GM19395 (cell line): ENCODE results near the gene DACH1.
"Not testable (repeated sequence)": the region's sequence is repeated elsewhere in the genome, so short reads cannot be mapped to it uniquely, and the experiment has no call there.

Source experiments
- ATAC-seq: cut with Tn5 transposase; IDR thresholded peaks from one replicate; pipeline ENCODE4 v1.9.1; 2021; ENCODE audit warnings: mild to moderate bottlenecking, moderate library complexity; ENCODE audit not compliant: unreplicated experiment

The DACH1 gene

DNA sequence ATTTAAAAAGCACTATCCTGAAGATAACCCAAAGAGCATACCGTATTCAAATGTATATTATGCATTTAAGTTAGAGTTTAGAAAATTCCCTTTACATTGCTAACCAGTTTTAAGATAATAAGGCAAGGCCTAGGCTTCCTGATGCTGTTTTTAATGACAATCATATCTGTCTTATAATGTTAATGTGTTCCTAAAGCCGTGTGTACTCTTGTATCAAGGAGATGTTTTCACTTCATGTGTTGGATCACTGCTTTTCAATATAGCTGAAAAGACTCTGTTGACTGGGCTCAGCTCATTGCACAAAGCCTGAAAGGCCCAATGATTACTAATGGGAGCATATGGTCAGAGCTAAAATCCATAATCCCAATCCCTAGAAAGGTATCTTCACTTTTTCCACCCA is 81.6 kb downstream of the DACH1 start:
- no peak for ATAC-seq

DNA sequence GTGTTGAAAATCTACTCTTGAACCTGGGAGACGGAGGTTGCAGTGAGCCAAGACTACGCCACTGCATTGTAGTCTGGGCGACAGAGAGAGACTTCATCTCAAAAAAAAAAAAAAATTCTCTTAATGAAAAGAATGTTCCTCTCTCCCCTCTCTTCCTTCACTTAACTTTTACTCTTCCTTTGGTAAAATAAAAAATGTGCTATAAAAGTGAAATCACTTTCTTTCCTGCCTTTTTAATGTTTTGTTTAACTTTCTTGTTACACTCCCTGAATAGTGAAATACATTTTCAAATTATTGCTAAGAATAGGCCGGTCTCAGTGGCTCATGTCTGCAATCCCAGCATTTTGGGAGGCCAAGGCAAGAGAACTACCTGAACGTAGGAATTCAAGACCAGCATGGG is 86.5 kb downstream of the DACH1 start:
- ATAC-seq: no peak

DNA sequence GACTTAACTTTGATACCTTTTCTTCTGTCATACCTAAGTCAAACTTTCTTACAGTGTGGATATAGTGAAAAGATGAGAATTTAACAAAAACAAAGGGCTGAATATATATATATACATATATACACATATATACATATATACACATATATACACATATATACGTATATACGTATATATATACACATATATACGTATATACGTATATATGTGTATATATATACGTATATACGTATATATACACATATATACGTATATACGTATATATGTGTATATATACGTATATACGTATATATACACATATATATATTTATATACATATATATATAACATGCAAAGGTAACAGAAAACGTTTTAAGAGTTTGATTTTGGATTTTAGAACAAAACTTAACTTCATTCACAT is 88.0 kb downstream of the DACH1 start:
- ATAC-seq: not testable (repeated sequence)

DNA sequence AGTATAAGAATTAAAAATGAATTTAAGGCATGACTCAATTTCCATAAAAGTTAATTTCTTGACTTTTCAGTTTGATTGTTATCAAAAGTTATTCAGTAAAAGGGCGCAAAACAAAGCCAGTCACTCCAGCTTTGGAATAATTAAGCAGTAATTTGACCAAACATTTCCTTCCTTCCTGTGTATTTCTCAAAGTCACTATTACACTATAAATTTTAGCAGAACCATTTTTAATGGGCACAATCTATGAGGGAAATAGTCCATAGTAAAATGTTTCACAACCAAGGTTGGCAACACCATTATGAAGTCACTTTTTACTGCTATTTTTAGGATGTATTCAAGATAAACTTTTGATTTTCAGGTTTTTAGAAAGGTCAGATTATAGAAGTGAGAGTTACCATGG is 91.0 kb downstream of the DACH1 start:
- no peak for ATAC-seq

DNA sequence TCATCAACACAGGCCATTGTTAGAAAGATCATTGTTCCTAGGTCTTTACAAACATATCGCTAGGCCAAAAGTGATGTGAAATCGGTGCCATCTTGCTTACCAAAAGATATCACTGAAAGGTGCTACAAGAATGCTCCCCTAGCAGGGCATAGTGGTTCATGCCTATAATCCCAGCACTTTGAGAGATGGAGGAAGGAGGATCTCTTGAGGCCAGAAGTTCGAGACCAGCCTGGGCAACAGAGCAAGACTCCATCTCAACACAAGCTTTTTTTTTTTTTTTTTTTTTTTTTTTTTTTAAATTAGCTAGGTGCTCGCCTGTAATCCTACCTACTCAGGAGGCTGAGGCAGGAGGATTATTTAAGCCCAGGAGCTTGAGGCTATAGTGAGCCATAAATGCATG is 92.1 kb downstream of the DACH1 start:
- no peak for ATAC-seq

DNA sequence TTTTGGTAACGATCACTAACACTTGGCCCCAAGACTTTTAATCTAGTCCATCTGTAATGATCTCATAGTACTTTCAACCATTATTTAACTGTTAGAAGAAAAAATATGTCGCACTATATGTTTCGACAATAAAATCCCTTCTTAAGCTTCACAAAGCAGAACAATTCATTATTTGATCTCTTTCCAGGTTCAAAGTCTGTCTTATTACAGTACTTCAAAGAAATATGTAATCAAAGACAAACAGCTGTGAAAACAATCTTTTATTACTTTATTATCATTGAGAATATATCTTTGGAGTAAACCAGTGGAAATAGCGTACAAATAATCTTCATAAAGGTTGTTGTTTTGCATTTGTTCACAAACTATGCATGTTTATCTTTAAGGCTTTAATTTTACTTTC is 93.5 kb downstream of the DACH1 start:
- no peak for ATAC-seq

DNA sequence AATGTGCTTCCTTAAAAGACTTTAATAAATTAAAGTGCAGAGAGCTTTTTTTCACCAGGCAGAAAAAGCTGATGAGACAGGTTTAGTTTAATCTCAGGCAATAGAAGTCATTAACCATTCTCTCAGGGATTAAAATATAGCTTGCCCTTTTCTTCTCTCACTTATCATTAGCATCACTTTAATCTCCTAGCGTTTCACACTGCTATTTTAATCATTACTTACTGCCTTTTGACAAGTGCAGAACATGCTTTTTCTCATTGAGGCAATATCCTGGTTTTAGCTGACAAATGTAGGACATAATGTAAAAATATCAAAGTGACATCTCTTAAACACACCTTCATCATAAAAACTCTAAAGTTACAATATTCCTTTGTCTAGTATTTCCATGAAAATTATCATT is 94.6 kb downstream of the DACH1 start:
- no peak for ATAC-seq

DNA sequence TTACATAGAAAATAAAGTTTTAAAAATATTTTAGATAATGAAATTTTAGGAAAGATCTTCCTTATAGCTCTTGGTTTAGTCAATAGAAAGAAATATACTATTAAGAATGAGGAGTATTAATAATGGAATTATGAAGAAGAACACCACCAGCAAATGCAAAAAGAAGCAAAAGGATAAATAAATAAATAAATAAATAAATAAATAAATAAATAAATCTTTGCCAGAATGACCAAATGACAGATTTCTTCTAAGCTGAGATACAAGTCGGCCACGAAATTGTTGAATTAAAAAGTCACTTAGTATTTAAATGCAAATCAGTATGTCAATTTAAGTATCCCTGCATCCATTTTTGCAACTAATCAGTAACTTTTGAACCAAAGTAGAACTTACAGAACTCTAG is 95.9 kb downstream of the DACH1 start:
- ATAC-seq: no peak

DNA sequence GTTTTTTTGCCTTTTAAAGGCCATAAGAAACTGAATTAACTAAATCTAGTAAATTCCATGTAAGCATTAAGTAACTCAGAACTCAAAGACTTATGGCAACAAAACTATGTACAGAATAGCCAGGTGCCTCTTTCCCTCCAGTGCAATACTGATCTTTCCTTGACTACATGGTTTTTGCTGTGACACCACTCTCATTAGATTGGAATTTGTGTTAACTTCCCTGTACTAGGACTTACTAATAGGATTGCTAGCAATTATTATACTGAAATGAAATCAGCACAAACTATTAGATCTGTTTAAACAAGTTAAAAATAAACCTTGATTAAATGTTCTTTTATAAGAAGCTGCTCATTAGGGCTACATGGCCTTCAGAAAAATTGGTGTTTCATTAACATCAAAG is 96.3 kb downstream of the DACH1 start:
- no peak for ATAC-seq

DNA sequence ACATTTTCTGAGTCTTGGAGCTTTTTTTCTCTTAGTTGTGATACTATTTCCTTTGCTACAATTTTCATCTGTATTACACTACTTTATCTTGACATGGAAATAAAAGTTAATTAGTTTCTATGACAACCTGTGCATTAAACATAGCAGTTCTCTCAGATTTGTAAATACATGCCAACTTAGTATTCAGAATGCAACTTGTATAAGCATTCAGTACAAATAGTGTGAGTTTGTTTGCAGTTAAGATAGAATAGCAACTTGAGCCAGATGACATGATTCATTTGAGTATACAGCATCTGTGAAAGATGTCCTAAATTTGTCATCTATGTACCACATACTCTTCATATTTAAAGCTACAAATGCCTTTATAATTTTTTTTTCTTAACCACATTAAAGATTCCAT is 98.1 kb downstream of the DACH1 start:
- ATAC-seq: no peak

DNA sequence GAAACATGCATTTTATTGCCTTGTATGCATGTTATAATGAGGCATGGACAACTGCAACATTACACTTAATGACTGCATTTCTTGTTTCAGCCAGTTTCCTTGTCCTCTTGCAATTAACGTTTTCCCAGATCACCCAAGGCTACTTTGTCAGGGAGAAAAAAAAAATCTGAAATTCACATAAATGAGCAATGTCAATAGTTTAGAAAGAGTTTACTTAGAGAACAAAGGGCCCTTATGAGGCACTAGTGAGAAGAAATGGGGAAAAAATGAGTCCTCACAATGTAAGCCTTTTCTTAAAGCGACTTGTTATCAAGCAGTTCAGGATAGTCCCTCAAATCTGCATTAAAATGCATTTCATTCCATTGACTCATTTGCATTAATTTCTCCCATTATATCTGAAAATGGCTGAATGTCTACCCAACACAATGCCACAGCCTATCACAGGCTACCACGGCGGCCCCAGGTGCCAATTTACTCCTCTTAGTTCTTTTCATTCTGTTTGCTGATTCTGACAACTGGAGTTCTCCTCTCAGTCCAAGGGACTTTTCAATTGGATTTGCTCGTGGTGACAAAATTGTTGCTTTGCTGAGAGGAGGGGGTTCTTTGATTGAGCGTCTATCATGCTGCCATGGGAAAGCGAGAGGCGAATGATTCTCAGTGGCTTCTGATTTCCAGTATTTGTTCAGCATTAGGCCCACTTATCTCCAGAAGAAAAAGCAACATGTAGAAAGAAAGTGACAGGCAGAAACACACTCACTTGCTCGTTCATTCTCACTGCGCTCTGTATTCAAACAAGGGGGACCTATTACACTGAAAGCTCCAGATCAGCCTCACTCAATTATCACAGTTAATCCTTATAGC is 107.1 kb downstream of the DACH1 start:
- ATAC-seq: no peak

DNA sequence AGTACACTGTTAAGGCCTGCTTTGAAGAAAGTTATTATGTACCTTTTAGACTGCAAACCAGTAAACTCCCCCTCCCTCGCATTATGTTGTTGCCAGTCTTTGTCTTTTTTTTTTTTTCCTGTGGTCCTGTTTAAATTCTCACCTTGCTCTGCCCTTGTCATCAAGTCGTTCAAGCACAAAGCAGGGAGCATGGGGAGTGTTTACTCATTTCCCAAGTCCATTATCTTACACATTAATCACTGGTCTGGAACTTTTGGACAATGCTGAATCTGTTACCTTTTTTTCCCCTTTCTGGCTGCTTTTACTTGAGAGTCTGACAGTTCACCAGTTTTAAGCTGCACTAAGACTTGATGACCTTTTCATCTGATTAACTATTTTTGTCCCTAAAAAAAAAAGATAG is 108.2 kb downstream of the DACH1 start:
- no peak for ATAC-seq

DNA sequence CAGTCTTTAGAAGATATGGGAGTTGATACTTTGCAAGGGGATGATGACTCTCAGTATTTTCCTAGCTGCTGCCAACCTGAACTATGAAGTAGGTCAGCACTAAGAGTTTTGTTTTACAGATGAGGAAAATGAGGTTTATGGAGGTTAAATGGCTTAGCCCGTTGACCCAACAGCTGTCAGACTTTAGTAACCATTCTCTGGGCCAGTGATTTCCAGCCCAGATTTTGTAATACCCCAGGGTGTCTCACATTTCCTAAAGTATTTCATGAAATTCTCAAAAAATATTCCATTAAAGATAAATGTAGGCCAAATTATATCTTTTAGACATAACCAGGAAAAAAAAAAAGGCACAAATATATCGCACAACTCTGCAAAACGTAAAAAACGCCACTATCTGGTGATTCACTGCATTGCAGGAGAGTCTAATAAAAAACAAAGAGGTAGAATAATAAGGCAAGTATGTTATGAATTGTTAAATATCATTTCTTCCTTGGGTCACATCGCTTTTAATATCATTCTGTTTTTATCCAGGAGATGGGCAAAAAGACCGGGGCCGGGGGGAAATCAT is 112.5 kb downstream of the DACH1 start:
- ATAC-seq: no peak

DNA sequence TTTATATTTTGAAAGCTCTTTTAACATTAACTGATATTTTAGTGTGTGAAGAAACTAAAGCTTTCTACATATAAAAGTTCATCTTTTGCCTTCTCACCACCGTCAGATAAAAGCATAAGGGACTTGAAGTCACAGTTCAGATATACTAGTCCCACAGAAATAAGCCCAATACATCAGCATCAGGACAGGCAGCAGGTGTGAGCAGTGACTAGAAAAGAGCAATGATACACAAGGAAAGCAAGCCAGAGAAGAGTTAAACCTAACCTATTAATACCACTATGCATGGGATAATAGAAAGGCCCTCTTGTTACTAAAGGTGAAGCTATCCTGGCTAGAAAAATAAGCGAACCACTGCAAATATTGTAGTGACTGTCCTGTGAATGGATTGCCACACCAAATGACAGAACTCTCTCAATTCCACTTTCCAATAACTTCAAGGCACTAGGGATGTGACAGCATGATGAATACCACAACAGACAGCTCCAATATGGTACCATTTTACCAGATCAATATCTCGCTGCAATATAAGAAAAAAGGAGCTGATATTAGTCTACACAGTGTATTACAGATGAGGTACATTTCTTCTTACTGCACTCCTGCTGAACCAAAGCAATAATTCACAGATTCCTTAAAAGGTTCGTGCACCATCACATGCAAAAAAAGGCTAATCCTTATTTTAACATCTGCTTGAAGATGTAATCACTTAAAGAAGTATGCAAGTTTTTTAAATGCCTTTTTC is 114.1 kb downstream of the DACH1 start:
- no peak for ATAC-seq

DNA sequence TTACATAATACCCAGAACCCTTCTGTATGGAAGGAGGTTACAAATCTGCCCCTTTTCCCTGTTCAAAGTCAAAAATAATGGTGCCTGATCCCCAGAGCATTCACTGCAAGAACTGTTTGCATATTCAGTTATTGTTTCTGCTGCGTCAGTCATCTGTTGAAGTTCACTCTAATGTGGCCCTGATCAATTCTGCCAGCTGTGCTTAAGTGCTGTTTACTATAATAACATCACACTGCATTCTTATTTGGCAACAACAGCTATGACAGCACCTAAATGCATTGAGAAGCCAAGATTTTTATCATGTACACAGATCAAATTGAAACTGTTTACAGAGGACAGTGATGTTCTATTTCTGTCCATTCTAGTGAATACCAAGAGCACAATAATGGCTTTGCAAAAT is 115.9 kb downstream of the DACH1 start:
- no peak for ATAC-seq

DNA sequence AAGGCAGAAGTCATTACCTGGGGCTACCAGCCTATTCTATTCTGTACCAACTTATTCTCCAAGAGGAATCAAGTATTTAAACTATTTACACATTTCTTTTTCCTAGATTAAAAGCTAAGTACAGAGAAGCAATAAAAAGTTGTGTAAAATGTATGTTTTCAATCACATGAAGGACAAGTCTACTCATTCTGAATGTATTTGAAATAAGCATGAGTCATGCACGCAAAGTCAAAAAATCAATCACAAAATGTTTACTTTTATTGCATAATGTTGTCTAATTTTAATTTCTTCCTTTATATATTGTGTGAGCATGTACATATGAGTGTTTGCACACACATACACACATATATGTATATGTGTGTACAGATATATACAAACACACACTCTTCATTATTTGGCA is 136.7 kb downstream of the DACH1 start:
- no peak for ATAC-seq

DNA sequence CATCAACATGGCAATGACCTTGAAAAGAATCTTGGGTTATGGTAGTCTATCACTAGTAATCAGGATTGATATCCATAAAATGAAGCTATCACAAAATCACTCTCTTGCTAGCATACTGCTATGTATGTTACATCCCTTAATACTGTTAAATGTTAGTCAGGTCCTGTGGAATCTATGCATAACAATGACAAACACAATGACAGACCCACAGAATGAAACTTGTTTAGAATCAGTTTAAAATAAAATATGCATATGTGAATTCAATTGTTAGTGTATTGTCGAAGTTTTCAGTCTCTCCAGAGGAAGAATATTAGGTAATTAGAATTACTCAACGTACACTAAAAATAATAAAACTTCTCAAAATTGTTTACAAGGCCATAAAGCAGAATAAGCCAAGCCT is 137.6 kb downstream of the DACH1 start:
- no peak for ATAC-seq

DNA sequence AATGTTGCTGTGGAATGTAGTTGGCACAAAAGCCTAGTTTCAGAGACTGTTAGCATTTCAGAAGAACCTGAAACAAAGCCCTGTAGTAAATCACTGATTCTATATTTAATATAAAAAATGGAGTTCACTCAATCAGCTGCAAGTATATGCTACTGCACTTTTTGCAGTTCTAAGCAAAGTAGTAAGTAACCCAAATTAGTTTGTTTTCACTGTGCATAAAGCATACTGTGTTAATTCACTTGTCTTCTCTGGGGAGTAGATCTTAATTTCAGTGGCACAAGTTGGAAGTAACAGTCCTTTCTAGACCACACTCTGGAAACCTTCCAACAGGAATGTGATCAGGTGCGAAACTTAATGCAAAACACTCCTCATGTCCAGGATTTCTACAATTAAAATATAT is 139.3 kb downstream of the DACH1 start:
- no peak for ATAC-seq

DNA sequence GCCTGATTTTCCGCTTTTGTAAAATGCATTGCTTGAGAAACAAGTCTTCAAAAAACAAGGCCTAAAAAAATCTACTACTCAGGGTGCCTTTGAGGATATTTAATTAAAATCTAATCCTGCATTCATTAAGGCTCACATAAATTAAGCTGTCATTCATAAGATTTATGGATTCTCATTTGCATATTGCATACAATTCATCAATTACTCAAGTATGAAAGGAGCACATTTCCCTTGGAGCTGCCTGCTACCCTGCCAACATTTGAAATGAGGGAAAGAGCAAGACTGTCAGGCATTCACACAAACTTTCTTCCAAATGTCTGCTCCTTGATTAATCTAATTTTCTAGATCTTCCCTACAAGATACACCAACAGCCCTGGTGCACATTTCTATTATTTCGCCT is 140.0 kb downstream of the DACH1 start:
- ATAC-seq: no peak

DNA sequence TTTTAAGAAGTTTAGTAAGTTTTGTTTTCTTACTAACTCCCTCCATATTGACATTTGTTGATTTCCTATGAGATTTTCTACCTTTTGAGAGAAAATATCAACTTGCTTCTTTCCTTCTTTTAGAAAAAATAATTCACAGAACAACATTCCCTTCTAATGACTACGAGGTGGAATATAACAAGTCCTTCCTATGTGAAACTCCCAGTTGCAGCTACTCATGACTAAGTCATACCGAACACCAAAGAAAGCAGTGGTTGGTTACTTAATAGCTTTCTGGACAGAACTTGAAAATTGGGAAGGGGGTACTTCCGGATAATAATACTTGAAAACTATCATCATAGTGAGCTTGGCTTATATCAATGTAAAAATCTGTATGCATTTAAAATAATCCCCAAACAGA is 144.8 kb downstream of the DACH1 start:
- ATAC-seq: no peak

DNA sequence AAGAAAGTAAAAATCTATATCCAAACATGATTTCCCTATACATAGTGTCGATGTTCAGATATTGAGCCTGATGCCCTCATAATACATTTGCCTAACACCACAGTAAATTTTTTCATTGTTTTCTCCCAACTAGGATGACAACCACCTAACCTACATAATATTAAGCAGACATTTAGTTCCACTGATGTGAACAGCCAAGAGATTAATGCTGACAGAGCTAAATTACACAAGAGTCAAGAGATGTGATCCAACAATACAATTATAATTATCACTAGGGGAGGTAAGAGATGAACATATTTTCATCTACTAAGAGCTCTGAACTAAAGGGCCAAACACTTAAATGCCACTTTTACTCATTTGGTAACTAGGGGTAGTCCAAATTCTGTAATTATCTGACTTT is 145.9 kb downstream of the DACH1 start:
- no peak for ATAC-seq

DNA sequence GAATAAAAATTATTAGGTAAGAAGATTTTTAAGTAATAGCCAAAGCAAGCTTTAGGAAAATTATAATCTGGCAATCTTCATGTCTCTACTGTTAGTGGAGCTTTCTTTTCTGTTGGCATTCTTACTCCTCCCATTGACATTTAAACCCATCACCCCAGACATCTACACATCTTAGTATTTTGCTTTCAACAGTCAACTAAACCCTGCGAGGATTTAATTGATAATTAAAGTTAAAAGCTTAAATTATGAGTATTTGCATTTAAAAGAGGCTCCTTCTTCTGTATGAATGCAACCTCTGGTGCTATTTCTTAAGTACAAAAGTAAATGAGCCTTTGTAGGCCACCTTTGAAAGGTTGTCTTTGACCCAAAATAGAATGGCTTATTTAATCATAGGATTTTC is 148.1 kb downstream of the DACH1 start:
- no peak for ATAC-seq
